Measurements from ENCODE around the gene MRPL1.

The MRPL1 gene

GRCh38 chr4:77849278-77849965 is 13.2 kb upstream of the MRPL1 start:
- no peak for DNase-seq

GRCh38 chr4:77852892-77853495 is 9.6 kb upstream of the MRPL1 start:
- peak; percentile 30 to 87 (median 61) for DNase-seq

GRCh38 chr4:77854431-77855111 is 8.1 kb upstream of the MRPL1 start:
- peak in 1 of 5 donors; percentile 73 for DNase-seq

DNA sequence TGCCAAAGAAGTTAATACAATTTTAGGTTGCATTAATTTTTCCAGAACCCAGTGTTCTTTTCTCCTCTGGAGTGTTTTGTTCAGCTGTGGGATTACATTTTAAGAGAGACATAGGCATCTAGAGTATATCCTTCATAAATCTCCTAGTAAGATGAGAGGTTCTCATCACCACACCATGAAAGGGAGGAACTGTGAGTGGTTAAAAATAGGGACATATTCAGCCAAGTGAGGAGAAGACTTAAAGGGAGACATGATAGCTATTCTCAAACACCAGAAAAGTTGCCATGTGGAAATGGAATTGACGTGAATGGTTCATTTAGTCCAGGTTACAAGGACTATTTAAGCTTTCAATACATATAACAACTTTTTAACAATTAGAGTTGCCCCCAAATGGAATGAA is 6.5 kb upstream of the MRPL1 start:
- DNase-seq = no peak

DNA sequence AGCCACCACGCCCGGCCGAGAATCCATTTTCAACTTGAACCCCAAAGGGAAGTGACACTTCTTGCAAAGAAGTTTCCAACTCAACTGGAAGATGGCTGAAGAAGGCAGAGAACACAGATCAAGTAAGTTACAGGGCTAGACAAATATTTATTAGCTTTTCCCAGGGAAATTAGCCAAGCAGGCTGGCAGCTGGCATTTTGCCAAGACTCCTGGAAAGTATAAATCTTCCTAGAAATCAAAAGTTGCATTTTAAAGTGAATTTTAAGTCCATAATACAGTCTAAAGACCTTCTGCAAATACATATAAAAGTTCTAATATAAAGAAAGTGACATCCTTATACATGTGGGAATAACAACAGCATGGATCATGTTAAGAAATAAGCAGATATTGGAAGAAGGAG is 3.4 kb upstream of the MRPL1 start:
- DNase-seq = no peak

GRCh38 chr4:77861495-77861894 is 1.1 kb upstream of the MRPL1 start:
- peak in 1 of 5 donors; percentile 73 for DNase-seq

GRCh38 chr4:77863341-77863740 is 711 bp downstream of the MRPL1 start:
- DNase-seq = peak in 1 of 5 donors; percentile 28

DNA sequence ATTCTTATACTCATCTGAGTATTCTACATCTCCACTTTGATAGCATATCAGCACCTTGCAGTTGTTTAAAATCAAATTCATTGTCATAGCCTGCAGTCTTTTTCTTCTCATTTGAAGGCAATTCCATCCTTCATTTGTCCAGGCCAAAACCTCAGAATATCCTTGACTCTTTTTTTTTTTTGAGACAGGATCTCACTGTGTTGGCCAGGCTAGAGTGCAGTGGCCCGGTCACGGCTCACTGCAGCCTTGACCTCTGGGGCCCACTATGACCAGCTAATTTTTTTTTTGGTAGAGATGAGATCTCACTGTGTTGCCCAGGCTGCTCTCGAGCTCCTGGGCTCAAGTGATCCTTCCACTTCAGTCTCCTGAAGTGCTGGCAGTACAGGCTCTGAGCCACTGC is 2.6 kb downstream of the MRPL1 start:
- no peak for DNase-seq

- no peak for DNase-seq
Observed at GRCh38 chr4:77872723-77873445, 10.3 kb downstream of the MRPL1 start.

- DNase-seq = no peak
Observed at GRCh38 chr4:77877167-77877566, 14.5 kb downstream of the MRPL1 start.

DNA sequence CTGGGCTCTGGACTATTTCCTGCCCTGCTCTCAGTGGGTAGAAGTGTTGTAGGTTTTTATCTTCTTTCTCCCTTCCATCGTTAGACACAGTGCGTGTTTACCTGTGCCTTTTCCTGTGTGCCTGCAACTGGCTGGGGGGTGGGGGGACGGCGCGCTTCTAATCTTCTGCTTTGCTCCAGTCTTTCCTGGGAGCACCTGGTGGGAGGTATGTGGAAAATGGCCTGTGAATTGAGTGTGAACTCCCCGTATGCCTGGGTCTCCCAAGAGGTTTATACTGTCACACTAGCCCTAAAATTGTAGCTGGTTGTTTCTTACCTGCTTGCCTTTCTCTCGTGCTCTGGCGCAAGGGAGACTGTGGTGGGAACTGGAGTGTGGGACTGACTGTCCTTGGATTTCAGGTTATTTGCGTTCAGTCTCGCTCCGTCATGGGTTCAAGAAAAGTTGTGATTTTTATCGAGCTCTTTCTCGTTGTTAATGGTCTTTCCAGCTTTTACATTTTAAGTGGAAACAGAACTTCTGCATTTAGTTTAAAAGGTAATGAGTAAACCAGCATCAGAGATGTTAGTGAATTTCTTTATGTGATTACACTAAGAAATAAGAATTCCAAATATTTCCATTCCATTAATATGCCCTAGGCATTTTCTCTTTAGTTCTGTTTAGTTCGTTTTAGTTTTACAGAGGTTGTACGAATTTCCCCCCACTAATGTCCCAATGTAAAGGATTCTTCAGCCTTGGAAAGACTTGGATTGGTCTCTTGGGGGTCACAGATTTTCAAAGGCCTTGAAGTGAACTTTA is 15.3 kb downstream of the MRPL1 start:
- DNase-seq = no peak

DNA sequence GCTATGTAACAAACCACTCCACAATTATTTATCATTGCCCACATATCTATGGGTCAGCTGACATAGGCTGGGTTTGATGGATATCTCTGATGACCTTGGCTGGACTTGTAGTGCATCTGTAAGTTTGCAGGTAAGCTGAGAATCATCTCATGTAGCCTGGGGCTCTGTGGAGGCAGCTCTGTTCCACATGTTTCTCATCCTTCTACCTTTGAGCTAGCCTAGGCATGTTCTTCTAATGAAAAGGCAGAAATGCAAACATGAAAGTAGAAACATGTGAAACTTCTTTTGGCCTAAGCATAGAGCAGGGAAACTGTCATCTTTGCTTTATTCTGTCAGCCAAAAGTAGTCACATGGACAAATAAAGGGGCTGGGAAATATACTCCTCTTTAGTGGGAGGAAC is 18.2 kb downstream of the MRPL1 start:
- DNase-seq = no peak

DNA sequence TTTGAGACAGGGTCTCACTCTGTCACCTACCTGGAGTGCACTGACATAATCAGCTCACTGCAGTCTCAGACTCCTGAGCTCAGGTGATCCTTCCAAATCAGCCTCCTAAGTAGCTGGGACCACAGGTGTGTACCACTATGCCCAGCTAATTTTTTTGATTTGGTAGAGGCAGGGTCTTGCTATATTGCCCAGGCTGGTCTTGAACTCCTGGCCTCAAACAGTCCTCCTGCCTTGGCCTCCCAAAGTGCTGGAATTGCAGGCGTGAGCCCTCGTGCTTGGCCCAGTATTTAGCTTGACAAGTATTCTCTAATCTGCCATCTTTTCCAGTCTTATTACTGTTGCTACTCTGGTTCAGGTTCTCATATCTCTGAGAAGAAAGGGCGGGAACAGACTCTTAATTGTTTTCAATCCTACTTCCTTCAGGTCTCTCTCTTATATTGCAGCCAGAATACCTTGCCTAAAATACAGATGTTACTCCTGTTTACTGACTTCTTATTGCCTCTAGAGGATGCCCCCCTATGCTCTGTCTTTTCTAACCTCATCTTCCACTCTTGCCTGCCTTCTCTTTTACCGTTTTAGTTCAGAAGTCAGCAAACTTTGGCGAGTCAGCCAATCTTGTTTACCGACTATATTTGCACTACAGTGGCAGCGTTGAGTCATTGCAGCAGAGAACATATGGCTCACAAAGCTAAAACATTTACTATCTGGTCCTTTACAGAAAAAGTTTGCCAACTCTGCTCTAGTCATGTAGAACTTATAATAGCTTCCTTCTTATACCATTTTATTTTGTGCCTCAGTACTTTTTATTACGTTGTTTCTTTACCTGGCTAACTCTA is 19.0 kb downstream of the MRPL1 start:
- DNase-seq = no peak

- DNase-seq = peak in 1 of 5 donors; percentile 7
Observed at GRCh38 chr4:77893451-77893850, 30.8 kb downstream of the MRPL1 start.

DNA sequence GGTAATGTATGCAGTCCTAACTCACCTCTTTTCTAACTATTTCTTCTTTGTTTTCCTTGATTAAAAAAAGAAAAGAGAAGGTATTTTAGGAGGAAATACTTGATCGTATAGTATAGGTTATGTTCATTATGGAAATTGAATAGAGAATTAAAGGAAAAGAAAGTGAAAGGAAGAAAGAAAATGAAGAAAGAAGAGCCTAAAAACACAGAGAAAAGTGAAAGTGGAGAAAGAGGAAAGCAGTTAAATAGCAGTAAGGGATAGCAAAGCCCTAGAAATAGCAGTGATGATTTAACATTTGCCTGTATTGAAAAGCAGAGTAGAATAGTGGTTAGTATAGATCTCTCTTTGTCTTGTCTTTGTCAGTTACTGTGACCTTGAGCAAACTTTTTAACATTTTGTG is 37.0 kb downstream of the MRPL1 start:
- DNase-seq = no peak

- DNase-seq = no peak
Observed at GRCh38 chr4:77903186-77903585, 40.6 kb downstream of the MRPL1 start.

GRCh38 chr4:77905651-77906263 is 43.1 kb downstream of the MRPL1 start:
- no peak for DNase-seq

DNA sequence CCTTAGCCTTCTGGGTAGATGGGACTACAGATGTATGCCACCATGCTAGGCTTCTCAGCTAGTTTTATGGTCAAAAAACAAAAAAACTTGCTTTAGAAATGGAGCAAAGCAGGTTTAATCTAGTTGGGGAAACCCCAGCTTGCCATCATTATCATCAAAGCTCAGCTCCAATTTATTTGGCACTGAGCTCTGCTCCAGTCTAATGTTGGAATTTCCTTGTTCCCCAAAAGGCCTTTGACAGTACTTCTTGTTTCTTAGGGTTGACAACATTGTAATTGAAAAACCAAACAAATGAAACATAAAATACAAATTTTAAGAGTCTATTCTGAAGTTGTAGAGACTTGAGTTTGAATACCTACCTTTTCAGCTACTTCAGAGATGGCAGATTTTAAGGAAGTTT is 48.0 kb downstream of the MRPL1 start:
- no peak for DNase-seq

GRCh38 chr4:77911091-77911490 is 48.5 kb downstream of the MRPL1 start:
- no peak for DNase-seq

- DNase-seq = no peak
Observed at GRCh38 chr4:77911842-77912450, 49.3 kb downstream of the MRPL1 start.

DNA sequence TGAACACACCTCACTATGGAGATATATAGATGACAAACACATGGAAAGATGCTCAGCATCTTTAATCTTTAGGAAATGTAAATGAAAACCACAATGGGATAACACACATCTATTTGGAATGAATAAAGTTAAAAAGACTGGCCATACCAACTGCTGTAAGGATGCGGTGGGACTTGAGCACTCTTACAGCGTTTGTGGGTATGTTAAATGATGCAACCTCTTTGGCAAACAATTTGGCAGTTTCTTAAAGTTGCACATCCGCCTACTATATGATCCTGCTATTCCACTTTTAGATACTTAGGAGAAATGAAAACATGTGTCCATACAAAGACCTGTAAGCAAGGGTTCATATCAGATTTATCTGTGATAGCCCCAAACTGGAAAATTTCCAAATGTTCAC is 50.7 kb downstream of the MRPL1 start:
- DNase-seq = no peak

All from T-helper 1 cell (primary cell).